PC-9 (cell line): ENCODE measurements around the gene KDM3B. TPM values are rescaled to one million over a fixed set of nuclear protein-coding genes. Genes with fewer than 3 reads are reported as not detected.

Experiments
- BruUV-seq: library from RNA; stranded (reverse); fragments of 400-500 nt; replicated peaks from 2 replicates; lab custom pipeline; 2021; lab: Mats Ljungman, UMichigan
- CTCF ChIA-PET: fragments of 300-600 bp; sonication (Branson Sonifier 250); formaldehyde crosslinking; loops from one replicate; lab custom pipeline; 2022; ENCODE audit warnings: antibody characterized with exemption; lab: Charles Lee
- POLR2A ChIA-PET: fragments of 300-600 bp; sonication (Branson Sonifier 250); formaldehyde crosslinking; loops from one replicate; lab custom pipeline; 2022; ENCODE audit warnings: antibody characterized with exemption; ENCODE audit not compliant: unreplicated experiment; lab: Charles Lee
- DNase-seq, 2 experiments: peaks; one replicate each; pipeline versions ENCODE4 v3.0.0 to v3.0.0-alpha.2; 2015 to 2022; ENCODE audit warnings: mixed read lengths in 1 of 2
- H2AFZ ChIP-seq: fragments of 200-600 bp; sonication (generic); 2 replicates; pipeline ENCODE4 v1.8.1; 2017; ENCODE audit warnings: antibody characterized with exemption
- H3F3A ChIP-seq: fragments of 200-600 bp; sonication (generic); 2 replicates; pipeline ENCODE4 v1.8.1; 2017; ENCODE audit warnings: antibody characterized with exemption, mild to moderate bottlenecking, low read depth; ENCODE audit not compliant: insufficient read depth
- H3K27ac ChIP-seq: fragments of 200-600 bp; sonication (generic); 2 replicates; pipeline ENCODE4 v1.6.1; 2016; ENCODE audit warnings: mixed run types
- H3K27me3 ChIP-seq: fragments of 200-600 bp; sonication (generic); 2 replicates; pipeline ENCODE4 v1.6.1; 2016; ENCODE audit warnings: low read depth, mixed run types; ENCODE audit not compliant: insufficient read depth
- H3K36me3 ChIP-seq: fragments of 200-600 bp; sonication (generic); 2 replicates; pipeline ENCODE4 v1.6.1; 2016; ENCODE audit warnings: low read depth, mixed run types
- H3K4me1 ChIP-seq: fragments of 200-600 bp; sonication (generic); replicated peaks from 2 replicates; pipeline ENCODE4 v1.6.1; 2016; ENCODE audit warnings: mixed run types; ENCODE audit not compliant: insufficient read depth
- H3K4me2 ChIP-seq: fragments of 200-600 bp; sonication (generic); 2 replicates; pipeline ENCODE4 v1.6.1; 2017; ENCODE audit warnings: mixed run types
- H3K4me3 ChIP-seq: fragments of 200-600 bp; sonication (generic); 2 replicates; pipeline ENCODE4 v1.6.1; 2016; ENCODE audit warnings: mixed run types
- H3K79me2 ChIP-seq: fragments of 200-600 bp; sonication (generic); 2 replicates; pipeline ENCODE4 v1.6.1; 2017; ENCODE audit warnings: low read depth, mixed run types
- H3K9me2 ChIP-seq: fragments of 200-600 bp; sonication (generic); 2 replicates; pipeline ENCODE4 v1.8.1; 2017; ENCODE audit warnings: mild to moderate bottlenecking; ENCODE audit not compliant: insufficient read depth
- H3K9me3 ChIP-seq: fragments of 200-600 bp; sonication (generic); 2 replicates; pipeline ENCODE4 v1.8.1; 2016; ENCODE audit warnings: low read depth; ENCODE audit not compliant: insufficient read depth
- H4K20me1 ChIP-seq: fragments of 200-600 bp; sonication (generic); 2 replicates; pipeline ENCODE4 v1.8.1; 2017; ENCODE audit not compliant: insufficient read depth
- EZH2 ChIP-seq: fragments of 200-600 bp; sonication (generic); IDR thresholded peaks from 2 replicates; pipeline ENCODE4 v1.8.0; 2017; ENCODE audit warnings: antibody characterized with exemption, low read depth
- intact Hi-C: fragments of 100-400 bp; cut with micrococcal nuclease; formaldehyde crosslinking; loops from one replicate; pipeline ENCODE4 v1.10.0; 2022; ENCODE audit not compliant: unreplicated experiment
- total RNA-seq: library from RNA; stranded (reverse); gene quantifications from 2 replicates; pipeline ENCODE4 v1.2.3, GENCODE V29; 2021
- TF ChIP-seq, protein P1 (sequence below): fragments of 200-600 bp; sonication (generic); conservative IDR thresholded peaks from 2 replicates; pipeline ENCODE4 v1.6.1; 2017; ENCODE audit warnings: mixed run types, antibody characterized with exemption, mild to moderate bottlenecking, moderate library complexity

The KDM3B gene
- total RNA-seq, 1 experiment from 2014 or later: 76.7 TPM

DNA sequence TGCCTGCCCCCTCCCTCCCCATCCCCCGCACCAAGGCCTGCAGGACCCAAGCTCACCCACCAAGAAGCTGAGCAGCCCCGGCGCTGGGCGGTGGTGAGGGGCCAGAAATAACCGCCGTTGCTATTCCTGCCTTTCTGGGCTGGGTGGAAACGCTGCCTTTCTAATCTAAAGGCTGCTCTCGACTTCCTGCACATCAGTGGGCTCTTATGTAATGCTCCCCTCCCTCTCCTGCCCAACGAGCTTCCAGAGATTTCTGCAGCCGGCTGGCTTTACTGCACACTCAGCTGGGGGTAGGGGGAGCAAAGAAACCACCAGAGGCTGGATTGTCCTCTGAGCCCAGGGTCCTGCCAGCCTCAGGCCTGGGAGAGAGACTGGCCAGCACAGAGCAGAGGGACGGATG lies 105.9 kb downstream of the KDM3B start:
- intact Hi-C loops: no loop called here
- Histone ChIP-seq H3K4me1 (peaks cover 2% of the 10 kb centered on the region), H3K27me3 (0 out of 2 replicates have a peak, but pooled peaks cover 8% of the 10 kb centered on the region), H3K27ac (no peak overlapping the region), H3K4me2 (no peak overlapping the region), H3K36me3 (no peaks in the 10 kb centered on the region), H3K4me3 (no peak overlapping the region), H4K20me1 (no peaks in the 10 kb centered on the region), H3K79me2 (no peaks in the 10 kb centered on the region), H3F3A (peaks cover 4% of the 10 kb centered on the region; the same call in 1 of the 2 replicates), H2AFZ (no peak overlapping the region), H3K9me2 (no peaks in the 10 kb centered on the region), H3K9me3 (no peaks in the 10 kb centered on the region)
- no peak for DNase-seq
- no TSS peak for BruUV-seq
- POLR2A ChIA-PET: no interaction called here
- CTCF ChIA-PET: no interaction called here
- TF ChIP-seq, protein P1, sequence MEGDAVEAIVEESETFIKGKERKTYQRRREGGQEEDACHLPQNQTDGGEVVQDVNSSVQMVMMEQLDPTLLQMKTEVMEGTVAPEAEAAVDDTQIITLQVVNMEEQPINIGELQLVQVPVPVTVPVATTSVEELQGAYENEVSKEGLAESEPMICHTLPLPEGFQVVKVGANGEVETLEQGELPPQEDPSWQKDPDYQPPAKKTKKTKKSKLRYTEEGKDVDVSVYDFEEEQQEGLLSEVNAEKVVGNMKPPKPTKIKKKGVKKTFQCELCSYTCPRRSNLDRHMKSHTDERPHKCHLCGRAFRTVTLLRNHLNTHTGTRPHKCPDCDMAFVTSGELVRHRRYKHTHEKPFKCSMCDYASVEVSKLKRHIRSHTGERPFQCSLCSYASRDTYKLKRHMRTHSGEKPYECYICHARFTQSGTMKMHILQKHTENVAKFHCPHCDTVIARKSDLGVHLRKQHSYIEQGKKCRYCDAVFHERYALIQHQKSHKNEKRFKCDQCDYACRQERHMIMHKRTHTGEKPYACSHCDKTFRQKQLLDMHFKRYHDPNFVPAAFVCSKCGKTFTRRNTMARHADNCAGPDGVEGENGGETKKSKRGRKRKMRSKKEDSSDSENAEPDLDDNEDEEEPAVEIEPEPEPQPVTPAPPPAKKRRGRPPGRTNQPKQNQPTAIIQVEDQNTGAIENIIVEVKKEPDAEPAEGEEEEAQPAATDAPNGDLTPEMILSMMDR: no peak
- TF ChIP-seq EZH2: no peak

DNA sequence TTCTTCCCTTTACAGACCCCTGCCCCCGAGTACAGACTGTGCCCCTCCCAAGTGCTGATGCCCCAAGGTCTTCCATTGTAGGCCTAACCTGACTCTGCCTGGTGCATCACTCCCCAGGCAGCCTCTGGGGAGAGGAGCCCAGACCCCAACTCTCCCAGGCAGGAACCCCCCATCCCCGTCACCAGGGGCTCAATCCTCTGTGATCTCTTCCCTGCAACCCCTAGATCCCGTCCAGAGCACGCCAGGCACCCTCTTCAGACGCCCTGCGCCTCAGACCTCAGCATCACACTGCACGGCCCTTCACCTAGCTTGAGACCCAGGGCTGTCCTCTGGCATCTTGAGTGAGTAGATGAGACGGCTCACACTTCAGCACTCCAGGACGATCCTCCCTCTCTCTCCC lies 106.4 kb downstream of the KDM3B start:
- CTCF ChIA-PET: no interaction called here
- Histone ChIP-seq H3K36me3 (no peaks in the 10 kb centered on the region), H3K27ac (no peak overlapping the region), H3K27me3 (0 out of 2 replicates have a peak, but pooled peaks cover 8% of the 10 kb centered on the region), H3K9me3 (no peaks in the 10 kb centered on the region), H4K20me1 (no peaks in the 10 kb centered on the region), H3F3A (peaks cover 4% of the 10 kb centered on the region; the same call in 1 of the 2 replicates), H3K79me2 (no peaks in the 10 kb centered on the region), H3K4me3 (no peak overlapping the region), H3K4me2 (no peak overlapping the region), H3K4me1 (peaks cover 6% of the 10 kb centered on the region), H2AFZ (no peak overlapping the region), H3K9me2 (no peaks in the 10 kb centered on the region)
- no peak for DNase-seq
- BruUV-seq: no TSS peak
- intact Hi-C loops: no loop called here
- POLR2A ChIA-PET: no interaction called here
- TF ChIP-seq EZH2: no peak
- TF ChIP-seq, protein P1: no peak

- Histone ChIP-seq H3K36me3 (no peaks in the 10 kb centered on the region), H4K20me1 (no peaks in the 10 kb centered on the region), H3K9me3 (no peaks in the 10 kb centered on the region), H3K4me1 (peaks cover 6% of the 10 kb centered on the region), H3K9me2 (no peaks in the 10 kb centered on the region), H3K27ac (no peak overlapping the region), H3K79me2 (no peaks in the 10 kb centered on the region), H3F3A (peaks cover 4% of the 10 kb centered on the region; the same call in 1 of the 2 replicates), H3K4me2 (no peak overlapping the region), H3K27me3 (0 out of 2 replicates have a peak, but pooled peaks cover 8% of the 10 kb centered on the region), H3K4me3 (no peak overlapping the region), H2AFZ (no peak overlapping the region)
- ChIA-PET CTCF (interaction anchor here (0.6 to 0.7 kb wide), 2 partner anchors 10 to 1417 kb away, joined by 3 to 4 read pairs; no protein-coding TSS in a partner anchor), POLR2A (no interaction called here)
- no peak for TF ChIP-seq EZH2
- TF ChIP-seq, protein P1: no peak
- no peak for DNase-seq
- no TSS peak for BruUV-seq
- intact Hi-C loops: no loop called here
These were observed 106.9 kb downstream of the KDM3B start for GRCh38 chr5:138459311-138459933.
